Measurements from ENCODE around the gene SLCO4A1. TPM values are rescaled to one million over a fixed set of nuclear protein-coding genes. Genes with fewer than 3 reads are reported as not detected.

Gene SLCO4A1
- total RNA-seq, 2 donors from 2014 or later: 2.6 to 6.2 TPM

DNA sequence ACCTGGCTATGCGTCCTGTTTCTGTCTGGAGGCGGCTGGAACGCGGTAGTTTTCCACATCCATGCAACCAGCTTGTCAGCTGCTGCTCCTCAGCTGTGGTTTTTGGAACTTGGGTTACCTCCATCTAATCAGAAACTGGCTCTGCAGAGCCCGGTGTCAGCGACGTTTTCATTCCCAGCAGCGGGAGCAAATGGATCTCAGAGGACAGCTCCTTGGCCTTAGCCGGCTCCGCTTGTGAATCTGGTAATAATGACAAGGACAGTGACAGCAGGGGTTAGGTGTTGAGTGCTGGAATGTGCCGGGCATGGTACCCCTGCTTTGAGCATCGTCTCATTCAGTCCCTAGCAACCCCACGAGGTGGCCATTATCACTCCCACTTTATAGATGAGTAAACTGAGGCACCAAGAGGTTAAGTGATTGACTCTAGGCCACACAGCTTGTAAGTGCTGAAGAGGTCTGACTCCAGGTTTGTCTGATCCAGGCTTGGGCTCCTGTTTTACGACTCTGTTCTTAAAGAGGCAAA, 1.3 kb downstream of the SLCO4A1 start:
- Histone ChIP-seq H3K36me3 (replicated peaks in 1 of 2; ENCODE audit: insufficient read depth in 1 of 2, low read depth in 2 of 2) (no peaks in the 10 kb centered on the region), H3K27me3 (peaks cover 0 to under 1% of the 10 kb centered on the region in 2 donors), H3K4me1 (peaks cover 45% of the 10 kb centered on the region), H3K4me3 (no peak overlapping the region), H3K27ac (peak overlapping the region in 3 of 4 donors; percentile 25 to 68 (median 53)), H3K9me3 (no peaks in the 10 kb centered on the region)
- no peak for TF ChIP-seq POLR2A (IDR thresholded peaks at IDR 0.05)
- TF ChIP-seq, protein P1, sequence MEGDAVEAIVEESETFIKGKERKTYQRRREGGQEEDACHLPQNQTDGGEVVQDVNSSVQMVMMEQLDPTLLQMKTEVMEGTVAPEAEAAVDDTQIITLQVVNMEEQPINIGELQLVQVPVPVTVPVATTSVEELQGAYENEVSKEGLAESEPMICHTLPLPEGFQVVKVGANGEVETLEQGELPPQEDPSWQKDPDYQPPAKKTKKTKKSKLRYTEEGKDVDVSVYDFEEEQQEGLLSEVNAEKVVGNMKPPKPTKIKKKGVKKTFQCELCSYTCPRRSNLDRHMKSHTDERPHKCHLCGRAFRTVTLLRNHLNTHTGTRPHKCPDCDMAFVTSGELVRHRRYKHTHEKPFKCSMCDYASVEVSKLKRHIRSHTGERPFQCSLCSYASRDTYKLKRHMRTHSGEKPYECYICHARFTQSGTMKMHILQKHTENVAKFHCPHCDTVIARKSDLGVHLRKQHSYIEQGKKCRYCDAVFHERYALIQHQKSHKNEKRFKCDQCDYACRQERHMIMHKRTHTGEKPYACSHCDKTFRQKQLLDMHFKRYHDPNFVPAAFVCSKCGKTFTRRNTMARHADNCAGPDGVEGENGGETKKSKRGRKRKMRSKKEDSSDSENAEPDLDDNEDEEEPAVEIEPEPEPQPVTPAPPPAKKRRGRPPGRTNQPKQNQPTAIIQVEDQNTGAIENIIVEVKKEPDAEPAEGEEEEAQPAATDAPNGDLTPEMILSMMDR (IDR thresholded peaks at IDR 0.05): no peak
- 11 to 26% methylated on average over 9 to 14 of the region's 14 CpGs for WGBS, 2 donors
- peak in 2 of 4 donors; percentile 52 to 54 for DNase-seq
- intact Hi-C loops (cut with DNase I): no loop called here
- no peak for ATAC-seq

DNA sequence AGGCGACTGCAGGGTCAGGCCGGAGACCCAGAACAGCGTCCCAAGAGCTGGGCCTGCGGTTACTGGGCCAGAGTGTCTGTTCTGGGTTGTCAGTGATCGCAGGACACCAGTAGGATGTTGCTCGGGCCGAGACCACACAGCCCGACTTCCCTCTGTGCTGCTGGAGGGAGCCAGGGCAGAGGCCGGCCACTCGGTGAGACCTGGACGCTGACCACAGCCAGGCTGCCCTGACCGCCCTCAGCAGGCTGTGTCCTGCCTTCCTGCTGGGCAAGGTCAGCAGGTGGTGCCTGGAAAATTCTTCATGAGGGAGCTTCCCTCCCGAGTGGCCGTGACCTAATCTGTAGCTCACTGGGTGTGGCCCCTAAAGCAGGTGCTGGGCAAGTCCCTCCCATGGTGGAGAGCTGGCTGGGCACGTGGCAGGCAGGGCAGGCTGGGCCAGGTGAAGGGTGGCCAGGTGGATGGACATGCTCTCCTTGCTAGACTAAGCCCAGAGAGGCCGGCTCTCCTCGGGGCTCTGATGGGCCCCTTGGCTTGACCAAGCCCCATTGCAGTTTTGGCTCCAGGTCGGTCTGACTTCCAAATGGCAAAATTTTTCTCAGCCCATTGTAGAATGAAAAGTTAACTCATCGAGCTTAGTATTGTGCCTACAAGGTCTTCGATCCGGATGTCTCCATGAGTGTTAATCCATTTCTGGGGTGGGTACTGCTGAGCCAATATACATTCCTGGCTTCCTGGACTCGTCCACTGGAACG, 1.9 kb downstream of the SLCO4A1 start:
- intact Hi-C loops (cut with DNase I): no loop called here
- peak in 1 of 4 donors; percentile 46 for DNase-seq

GRCh38 chr20:62644802-62645496, 2.6 kb downstream of the SLCO4A1 start:
- Histone ChIP-seq H3K36me3 (replicated peaks in 1 of 2; ENCODE audit: insufficient read depth in 1 of 2, low read depth in 2 of 2) (no peaks in the 10 kb centered on the region), H3K9me3 (no peaks in the 10 kb centered on the region), H3K27ac (no peak overlapping the region), H3K27me3 (no peaks in the 10 kb centered on the region), H3K4me1 (peaks cover 45% of the 10 kb centered on the region), H3K4me3 (no peak overlapping the region)
- DNase-seq: no peak
- intact Hi-C loops (cut with DNase I): no loop called here
- no peak for TF ChIP-seq POLR2A (IDR thresholded peaks at IDR 0.05)
- TF ChIP-seq, protein P1 (IDR thresholded peaks at IDR 0.05): no peak
- WGBS, 2 donors: 70 to 100% methylated on average over 2 to 12 of the region's 12 CpGs
- ATAC-seq: no peak

More for the DNA sequence above, 1.9 kb downstream of the SLCO4A1 start:
- Histone ChIP-seq H3K36me3 (replicated peaks in 1 of 2; ENCODE audit: insufficient read depth in 1 of 2, low read depth in 2 of 2) (no peaks in the 10 kb centered on the region), H3K27me3 (no peaks in the 10 kb centered on the region), H3K4me3 (no peak overlapping the region), H3K27ac (no peak overlapping the region), H3K9me3 (no peaks in the 10 kb centered on the region), H3K4me1 (peaks cover 45% of the 10 kb centered on the region)
- no peak for ATAC-seq
- 76 to 82% methylated on average over 16 to 23 of the region's 23 CpGs for WGBS, 2 donors
- TF ChIP-seq, protein P1 (IDR thresholded peaks at IDR 0.05): no peak
- TF ChIP-seq POLR2A (IDR thresholded peaks at IDR 0.05): no peak

- no peak for TF ChIP-seq POLR2A (IDR thresholded peaks at IDR 0.05)
- TF ChIP-seq, protein P1 (IDR thresholded peaks at IDR 0.05): no peak
- no peaks in the 10 kb centered on the region for H3K9me3 ChIP-seq
- intact Hi-C loops (cut with DNase I): no loop called here
- ATAC-seq (no peak), DNase-seq (no peak)
- no peak overlapping the region for H3K4me3 ChIP-seq
- no peak overlapping the region for H3K27ac ChIP-seq
- H3K36me3 ChIP-seq (replicated peaks in 1 of 2; ENCODE audit: insufficient read depth in 1 of 2, low read depth in 2 of 2): no peaks in the 10 kb centered on the region
- H3K4me1 ChIP-seq: peaks cover 45% of the 10 kb centered on the region
- H3K27me3 ChIP-seq: no peaks in the 10 kb centered on the region
- 83 to 91% methylated on average over 13 to 15 of the region's 15 CpGs for WGBS, 2 donors
These were observed 3.3 kb downstream of the SLCO4A1 start for GRCh38 chr20:62645613-62646012.
